Mesendoderm (in vitro differentiated cells): Measurements from ENCODE around the gene NHLRC4.
"Not testable (repeated sequence)": the region's sequence is repeated elsewhere in the genome, so short reads cannot be mapped to it uniquely, and the experiment has no call there.

Experiments used
- DNase-seq: peaks from one replicate; pipeline ENCODE4 v3.0.0; 2013
- H2AK5ac ChIP-seq: 2 replicates; pipeline ENCODE4 v1.6.1; 2013; ENCODE audit warnings: low read length, inconsistent platforms
- H2BK120ac ChIP-seq: 2 replicates; pipeline ENCODE4 v1.6.1; 2013; ENCODE audit warnings: low read depth, mild to moderate bottlenecking, low read length, moderate library complexity, mixed read lengths
- H2BK15ac ChIP-seq: replicated peaks from 2 replicates; pipeline ENCODE4 v1.6.1; 2013; ENCODE audit warnings: low read depth, mild to moderate bottlenecking, moderate library complexity
- H2BK5ac ChIP-seq: 2 replicates; pipeline ENCODE4 v1.6.1; 2013; ENCODE audit warnings: low read length, inconsistent platforms
- H3K18ac ChIP-seq: 2 replicates; pipeline ENCODE4 v1.6.1; 2013; ENCODE audit warnings: mild to moderate bottlenecking, low read length, mixed read lengths
- H3K23ac ChIP-seq: one replicate; pipeline ENCODE4 v1.6.1; 2013; ENCODE audit warnings: low read length
- H3K27ac ChIP-seq: 2 replicates; pipeline ENCODE4 v1.5.1; 2013; ENCODE audit warnings: low read depth, mild to moderate bottlenecking, inconsistent platforms, low read length, moderate library complexity
- H3K27me3 ChIP-seq: 2 replicates; pipeline ENCODE4 v1.6.1; 2013; ENCODE audit warnings: low read length, control low read depth, mild to moderate bottlenecking, inconsistent platforms; ENCODE audit not compliant: insufficient read depth, poor library complexity
- H3K36me3 ChIP-seq: 2 replicates; pipeline ENCODE4 v1.6.1; 2013; ENCODE audit warnings: low read length, inconsistent platforms; ENCODE audit not compliant: control insufficient read depth, insufficient read depth
- H3K4ac ChIP-seq: one replicate; pipeline ENCODE4 v1.6.1; 2013; ENCODE audit warnings: low read depth, mild to moderate bottlenecking, low read length, moderate library complexity
- H3K4me1 ChIP-seq: 2 replicates; pipeline ENCODE4 v1.6.1; 2013; ENCODE audit warnings: low read depth, low read length, inconsistent platforms; ENCODE audit not compliant: control insufficient read depth
- H3K4me2 ChIP-seq: 2 replicates; pipeline ENCODE4 v1.6.1; 2013; ENCODE audit warnings: low read length
- H3K4me3 ChIP-seq: 2 replicates; pipeline ENCODE4 v1.5.1; 2013; ENCODE audit warnings: mild to moderate bottlenecking, low read length
- H3K56ac ChIP-seq: one replicate; pipeline ENCODE4 v1.6.1; 2013; ENCODE audit warnings: low read length
- H3K79me1 ChIP-seq: 2 replicates; pipeline ENCODE4 v1.6.1; 2013; ENCODE audit warnings: low read length, inconsistent platforms
- H3K79me2 ChIP-seq: 2 replicates; pipeline ENCODE4 v1.6.1; 2013; ENCODE audit warnings: mild to moderate bottlenecking, low read length; ENCODE audit not compliant: control insufficient read depth, insufficient read depth
- H3K9ac ChIP-seq: 2 replicates; pipeline ENCODE4 v1.6.1; 2013; ENCODE audit warnings: low read length, inconsistent platforms
- H4K5ac ChIP-seq: one replicate; pipeline ENCODE4 v1.6.1; 2013; ENCODE audit warnings: low read length
- H4K8ac ChIP-seq: one replicate; pipeline ENCODE4 v1.6.1; 2013; ENCODE audit warnings: low read depth, mild to moderate bottlenecking, control low read depth, low read length, moderate library complexity
- WGBS: extraction: QIAGEN DNeasy Blood & Tissue Kit; methylation state at CpG from one replicate; pipeline ENCODE4 v1.1.7; 2013; ENCODE audit warnings: low lambda C conversion rate, missing lambda C conversion rate; ENCODE audit not compliant: insufficient coverage; ENCODE audit errors: extremely low coverage; 5-methylcytosine and 5-hydroxymethylcytosine counted together

NHLRC4 gene

DNA sequence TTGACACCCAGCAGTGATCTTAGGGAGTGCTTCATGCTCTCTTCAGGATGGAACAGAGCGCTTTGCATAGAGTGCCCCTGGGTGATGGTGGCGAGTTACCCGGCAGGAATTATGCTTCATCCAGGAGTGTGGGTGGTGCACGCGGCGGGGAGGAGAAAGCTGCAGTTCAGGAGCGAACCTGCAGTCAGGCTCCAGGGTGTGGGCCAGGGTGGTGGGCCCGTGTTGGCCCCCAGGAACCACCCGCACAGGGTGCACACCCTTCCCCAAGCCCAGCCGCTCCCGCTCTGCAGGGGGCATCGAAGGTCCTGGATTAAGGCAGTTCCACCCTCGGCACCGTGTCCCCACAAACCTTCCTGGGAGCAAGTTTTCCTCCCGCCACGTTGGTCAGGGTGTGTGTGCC is 27.0 kb downstream of the NHLRC4 start:
- WGBS: no CpG with 5 or more reads among the region's 16 CpGs
- Histone ChIP-seq H3K27ac (no peak overlapping the region), H3K36me3 (no peaks in the 10 kb centered on the region)

GRCh38 chr16:595094-595528 is 28.3 kb downstream of the NHLRC4 start:
- Histone ChIP-seq H3K79me2 (peaks cover 8% of the 10 kb centered on the region), H3K4me3 (no peak overlapping the region), H2BK5ac (no peak overlapping the region), H3K23ac (no peak overlapping the region), H3K27me3 (no peaks in the 10 kb centered on the region), H3K4me1 (peaks cover 3% of the 10 kb centered on the region), H3K79me1 (peaks cover 21% of the 10 kb centered on the region), H3K27ac (no peak overlapping the region), H3K36me3 (no peaks in the 10 kb centered on the region), H2AK5ac (no peak overlapping the region), H2BK120ac (no peak overlapping the region), H4K5ac (no peak overlapping the region), H4K8ac (no peak overlapping the region), H3K9ac (no peak overlapping the region), H3K56ac (no peak overlapping the region), H3K18ac (no peak overlapping the region), H3K4ac (no peak overlapping the region), H3K4me2 (no peak overlapping the region), H2BK15ac (no peak overlapping the region)
- no peak for DNase-seq
- WGBS: no CpG with 5 or more reads among the region's 18 CpGs

More for the DNA sequence above, 27.0 kb downstream of the NHLRC4 start:
- no peak overlapping the region for H3K23ac ChIP-seq
- no peak overlapping the region for H3K4me2 ChIP-seq
- no peaks in the 10 kb centered on the region for H3K27me3 ChIP-seq
- no peak overlapping the region for H3K9ac ChIP-seq
- peaks cover 8% of the 10 kb centered on the region for H3K79me2 ChIP-seq
- H2BK15ac ChIP-seq: no peak overlapping the region
- no peak overlapping the region for H2BK5ac ChIP-seq
- no peak overlapping the region for H3K18ac ChIP-seq
- peaks cover 21% of the 10 kb centered on the region for H3K79me1 ChIP-seq
- H3K4ac ChIP-seq: no peak overlapping the region
- no peak overlapping the region for H2BK120ac ChIP-seq
- peaks cover 3% of the 10 kb centered on the region for H3K4me1 ChIP-seq
- no peak overlapping the region for H3K56ac ChIP-seq
- H4K8ac ChIP-seq: no peak overlapping the region
- no peak overlapping the region for H3K4me3 ChIP-seq
- H2AK5ac ChIP-seq: no peak overlapping the region
- H4K5ac ChIP-seq: no peak overlapping the region
- no peak for DNase-seq

DNA sequence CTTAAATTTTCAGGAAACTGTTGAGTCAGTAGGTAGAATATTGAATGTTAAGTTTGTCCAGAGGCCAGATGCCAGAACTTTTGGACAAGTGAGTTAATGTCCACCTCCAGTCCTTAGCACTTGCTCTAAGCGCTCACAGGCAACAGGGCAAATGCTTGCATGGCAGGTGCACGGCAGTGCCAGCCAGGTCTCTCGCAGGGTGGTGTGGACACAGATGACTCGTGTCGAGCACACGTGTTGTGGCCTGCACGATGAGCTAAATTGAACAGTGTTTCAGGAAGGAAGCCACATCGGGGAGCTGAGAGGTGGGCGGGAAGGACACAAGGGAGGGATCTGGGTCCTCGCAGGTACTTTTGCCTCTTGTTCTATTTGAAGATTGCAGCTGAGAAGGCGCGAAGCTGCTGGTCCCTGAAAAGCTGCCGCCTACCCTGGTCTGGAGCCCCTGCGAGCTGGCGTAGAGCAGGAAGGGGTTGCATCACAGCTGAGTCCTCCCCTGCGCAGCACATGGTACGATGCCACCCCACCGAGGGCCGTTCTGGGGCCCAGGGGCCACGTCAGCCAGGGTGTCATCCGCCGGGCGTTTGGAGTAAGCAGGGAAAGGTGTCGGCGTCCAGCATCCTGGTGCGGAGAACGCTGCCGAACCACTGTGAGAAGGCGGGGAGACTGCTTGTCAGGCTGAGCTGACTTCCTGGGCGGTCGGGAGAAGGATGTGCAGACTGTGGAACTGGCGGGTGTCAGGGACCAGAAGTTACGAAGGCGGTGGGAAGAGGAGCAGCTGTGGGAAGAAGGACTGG is 29.3 kb downstream of the NHLRC4 start:
- Histone ChIP-seq H3K79me1 (peaks cover 12% of the 10 kb centered on the region), H2BK120ac (no peak overlapping the region), H3K27me3 (no peaks in the 10 kb centered on the region), H3K4me2 (no peak overlapping the region), H3K4ac (no peak overlapping the region), H3K9ac (no peak overlapping the region), H3K79me2 (peaks cover 1% of the 10 kb centered on the region), H2AK5ac (no peak overlapping the region), H3K4me3 (no peak overlapping the region), H2BK5ac (no peak overlapping the region), H3K18ac (no peak overlapping the region), H3K36me3 (no peaks in the 10 kb centered on the region), H2BK15ac (no peak overlapping the region), H4K8ac (no peak overlapping the region), H3K4me1 (no peaks in the 10 kb centered on the region), H4K5ac (no peak overlapping the region), H3K27ac (no peak overlapping the region), H3K56ac (no peak overlapping the region), H3K23ac (no peak overlapping the region)
- DNase-seq: no peak
- no CpG with 5 or more reads among the region's 34 CpGs for WGBS

- H3K4me2 ChIP-seq: no peak overlapping the region
- H3K27ac ChIP-seq: no peak overlapping the region
- H3K4me1 ChIP-seq: no peaks in the 10 kb centered on the region
- H3K79me2 ChIP-seq: no peaks in the 10 kb centered on the region
- no peaks in the 10 kb centered on the region for H3K27me3 ChIP-seq
- H3K18ac ChIP-seq: no peak overlapping the region
- no CpG with 5 or more reads among the region's 12 CpGs for WGBS
- no peaks in the 10 kb centered on the region for H3K36me3 ChIP-seq
- H3K4ac ChIP-seq: no peak overlapping the region
- H3K56ac ChIP-seq: no peak overlapping the region
- no peak overlapping the region for H2BK15ac ChIP-seq
- H4K8ac ChIP-seq: no peak overlapping the region
- peaks cover 11% of the 10 kb centered on the region for H3K79me1 ChIP-seq
- DNase-seq: no peak
- no peak overlapping the region for H3K4me3 ChIP-seq
- no peak overlapping the region for H3K9ac ChIP-seq
- H2AK5ac ChIP-seq: no peak overlapping the region
- H3K23ac ChIP-seq: no peak overlapping the region
- H4K5ac ChIP-seq: no peak overlapping the region
- H2BK120ac ChIP-seq: no peak overlapping the region
- no peak overlapping the region for H2BK5ac ChIP-seq
These were observed 29.9 kb downstream of the NHLRC4 start for GRCh38 chr16:596736-597060.

DNA sequence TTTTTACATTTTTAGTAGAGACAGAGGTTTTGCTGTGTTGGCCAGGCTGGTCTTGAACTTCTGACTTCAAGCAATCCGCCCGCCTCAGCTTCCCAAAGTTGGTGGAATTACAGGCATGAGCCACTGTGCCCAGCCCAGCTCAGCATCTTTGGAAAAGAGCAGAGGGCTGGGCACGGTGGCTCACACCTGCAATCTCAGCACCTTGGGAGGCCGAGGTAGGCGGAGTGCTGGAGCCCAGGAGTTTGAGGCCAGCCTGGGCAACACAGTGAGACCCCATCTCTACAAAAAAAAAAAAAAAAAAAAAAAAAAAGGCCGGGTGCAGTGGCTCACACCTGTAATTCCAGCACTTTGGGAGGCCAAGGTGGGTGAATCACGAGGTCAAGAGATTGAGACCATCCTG is 30.9 kb downstream of the NHLRC4 start:
- H3K4me2 ChIP-seq, H3K27me3 ChIP-seq, H2BK120ac ChIP-seq, H3K23ac ChIP-seq, H3K4ac ChIP-seq, H4K8ac ChIP-seq, H2BK15ac ChIP-seq, DNase-seq, H3K56ac ChIP-seq, H3K4me3 ChIP-seq, H4K5ac ChIP-seq, H3K4me1 ChIP-seq, H2AK5ac ChIP-seq, H3K9ac ChIP-seq, H2BK5ac ChIP-seq, H3K27ac ChIP-seq, H3K18ac ChIP-seq, H3K36me3 ChIP-seq, H3K79me1 ChIP-seq, H3K79me2 ChIP-seq: not testable (repeated sequence)
- no CpG with 5 or more reads among the region's 7 CpGs for WGBS
